Measurements from ENCODE around the gene MCTS1.
"Not testable (repeated sequence)": the region's sequence is repeated elsewhere in the genome, so short reads cannot be mapped to it uniquely, and the experiment has no call there.

The MCTS1 gene

DNA sequence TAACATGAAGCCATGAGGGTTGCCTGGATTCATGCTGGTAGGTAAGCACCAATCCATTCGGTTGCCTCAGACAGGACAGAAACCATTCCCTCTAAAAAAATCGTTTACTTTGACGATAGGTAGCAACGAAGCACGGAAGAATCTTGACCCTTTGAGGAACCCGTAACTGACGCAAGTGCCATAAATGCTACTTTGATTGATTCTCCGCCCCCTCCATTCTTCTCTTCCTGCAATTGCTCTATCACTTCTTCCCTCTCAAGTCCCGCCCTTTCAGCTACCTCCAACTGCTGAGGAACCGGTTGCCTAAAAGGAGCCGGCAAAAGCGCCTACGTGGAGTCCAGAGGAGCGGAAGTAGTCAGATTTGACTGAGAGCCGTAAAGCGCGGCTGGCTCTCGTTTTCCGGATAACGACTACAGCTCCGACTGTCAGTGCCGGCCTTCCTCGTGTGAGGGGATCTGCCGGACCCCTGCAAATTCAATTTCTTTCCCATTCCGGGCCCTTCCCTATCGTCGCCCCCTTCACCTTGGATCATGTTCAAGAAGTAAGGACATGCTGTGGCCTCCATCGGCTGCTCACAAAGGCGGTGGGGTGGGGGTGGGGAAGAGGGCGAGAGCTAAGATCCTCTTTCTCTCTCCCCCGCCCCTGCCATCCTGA, at the start of gene MCTS1:
TSS of gene MCTS1 (plus strand) at position 395 of the 654 bp plus-strand sequence. CDS start at position 531, 136 bp downstream.
- in situ Hi-C loops (cut with MboI; ENCODE audit: low sequenced_read_pairs): no loop called here

DNA sequence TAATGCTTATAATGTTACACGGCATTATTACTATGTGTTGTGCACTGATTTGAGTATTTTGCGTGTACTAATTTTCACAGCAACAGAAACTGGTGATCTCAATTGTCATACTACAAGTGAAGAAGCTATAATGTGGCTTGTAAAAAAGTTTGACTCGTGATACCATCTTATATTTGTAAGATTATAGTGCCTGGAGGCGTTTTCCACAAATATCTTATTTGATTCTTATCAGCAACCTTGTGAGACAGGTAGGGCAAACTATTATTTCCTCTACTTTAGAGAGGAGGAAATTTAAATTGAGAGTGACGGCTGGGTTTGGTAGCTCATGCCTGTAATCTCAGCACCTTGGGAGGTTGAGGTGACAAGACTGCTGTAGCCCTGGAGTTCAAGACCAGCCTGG, 47.6 kb upstream of the MCTS1 start:
- in situ Hi-C loops (cut with MboI; ENCODE audit: low sequenced_read_pairs): no loop called here

- in situ Hi-C loops (cut with MboI; ENCODE audit: low sequenced_read_pairs): no loop called here
These were observed 44.1 kb upstream of the MCTS1 start for GRCh38 chrX:120559804-120560203.

DNA sequence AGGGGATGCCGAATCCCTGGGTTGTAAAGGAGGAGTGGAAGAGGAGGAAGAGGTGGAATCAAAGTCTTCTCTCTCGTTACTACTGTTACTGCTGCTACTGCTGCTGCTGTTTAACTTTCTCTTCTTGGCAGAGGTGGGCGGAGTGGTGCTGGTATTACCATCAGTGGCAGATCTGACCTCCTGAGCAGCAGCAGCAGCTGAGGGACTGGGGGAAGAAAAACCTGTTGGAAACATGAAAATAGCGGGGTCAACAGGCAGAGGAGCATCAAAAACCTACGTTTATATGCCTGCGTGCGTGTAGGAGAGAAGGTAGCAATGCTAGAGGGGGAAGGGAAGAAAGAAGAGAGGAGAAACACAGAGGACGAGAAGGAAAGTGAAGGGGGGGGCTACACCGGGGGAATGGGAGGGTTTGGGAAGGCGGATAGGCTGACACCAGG, 43.5 kb upstream of the MCTS1 start:
- in situ Hi-C loops (cut with MboI; ENCODE audit: low sequenced_read_pairs): no loop called here

- in situ Hi-C loops (cut with MboI; ENCODE audit: low sequenced_read_pairs): no loop called here
These were observed 42.9 kb upstream of the MCTS1 start, which contains the start of gene CUL4B for GRCh38 chrX:120560842-120561633. TSS of gene CUL4B (minus strand) at chrX:120560962. CDS start at chrX:120560638, 324 bp downstream.

DNA sequence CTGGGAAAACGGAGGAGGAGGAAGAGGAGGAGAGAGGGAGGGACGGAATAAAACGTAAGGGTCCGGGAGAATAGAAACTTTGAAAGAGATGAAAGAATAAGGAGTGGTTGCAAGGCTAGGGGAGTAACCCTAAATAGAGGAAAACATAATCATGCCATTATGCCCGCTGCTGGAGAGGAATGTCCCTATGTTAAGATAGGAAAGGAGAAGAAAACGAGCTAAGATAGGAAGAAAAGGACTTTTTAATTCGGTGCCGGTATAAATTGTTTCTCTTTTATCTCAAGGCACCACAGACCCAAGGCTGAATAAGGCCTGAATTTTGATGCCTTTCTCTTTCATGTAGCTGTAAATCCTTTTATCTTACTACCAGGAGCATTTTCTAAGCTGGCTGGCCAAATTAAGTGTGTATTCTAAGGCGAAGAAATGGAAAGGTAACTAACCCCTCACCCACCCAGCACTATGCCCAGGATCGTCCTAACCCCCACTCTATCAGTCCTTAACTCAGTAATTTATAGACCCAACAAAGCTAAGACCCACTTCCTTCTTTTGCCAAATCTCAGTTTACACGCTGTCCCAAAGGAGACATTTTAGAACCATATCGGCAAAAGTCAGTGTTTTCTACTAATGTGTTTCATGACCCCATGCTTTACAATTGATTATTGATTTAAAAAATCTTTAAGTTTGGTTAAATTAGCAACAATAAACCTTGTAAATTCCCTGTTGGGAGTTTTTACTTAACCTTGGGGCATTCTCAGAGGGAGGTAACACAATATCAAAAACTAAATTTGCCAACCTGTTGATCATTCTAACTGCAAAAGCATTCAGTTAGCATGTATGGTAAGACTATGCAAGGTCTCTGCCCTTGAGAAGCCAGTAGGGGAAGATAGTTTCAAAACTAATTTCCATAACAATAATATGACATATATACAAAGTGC, 42.0 kb upstream of the MCTS1 start:
- in situ Hi-C loops (cut with MboI; ENCODE audit: low sequenced_read_pairs): no loop called here

DNA sequence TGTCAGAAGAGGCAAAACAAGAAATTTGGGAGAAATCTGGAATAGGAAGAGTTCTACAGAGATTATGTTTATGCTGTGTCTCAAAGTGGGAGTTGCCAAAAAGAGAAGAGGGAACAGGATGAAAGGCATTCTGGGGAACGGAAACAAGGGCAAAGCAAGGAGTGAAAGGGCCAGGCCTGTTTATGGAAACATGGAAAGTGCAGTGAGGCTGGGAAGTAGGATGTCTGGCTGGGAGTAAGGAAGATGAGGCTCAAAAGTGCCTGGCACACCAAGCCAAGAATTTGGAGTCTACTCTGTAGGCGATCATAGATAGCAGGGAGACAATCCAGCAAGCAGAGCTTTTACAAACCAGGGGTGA, 41.4 kb upstream of the MCTS1 start:
- in situ Hi-C loops (cut with MboI; ENCODE audit: low sequenced_read_pairs): no loop called here

DNA sequence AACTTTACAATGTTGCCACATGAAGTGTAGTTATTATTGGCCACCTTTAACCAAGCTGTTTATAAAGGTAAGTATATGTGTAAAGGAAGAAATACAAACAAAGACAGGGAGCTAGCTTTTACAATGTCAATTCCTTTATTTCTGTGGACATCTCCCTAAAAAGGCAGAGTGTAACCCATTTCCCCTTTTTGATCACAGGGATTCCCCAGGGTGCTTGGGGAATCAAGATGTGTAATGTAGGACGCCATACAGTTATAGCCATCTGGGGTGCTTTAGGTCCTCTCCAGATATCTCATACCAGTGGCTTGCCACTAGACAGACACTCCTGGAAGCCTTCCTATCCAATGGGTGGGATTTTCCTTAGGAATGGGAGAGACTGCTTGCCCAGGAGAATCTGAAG, 39.0 kb upstream of the MCTS1 start:
- in situ Hi-C loops (cut with MboI; ENCODE audit: low sequenced_read_pairs): no loop called here

DNA sequence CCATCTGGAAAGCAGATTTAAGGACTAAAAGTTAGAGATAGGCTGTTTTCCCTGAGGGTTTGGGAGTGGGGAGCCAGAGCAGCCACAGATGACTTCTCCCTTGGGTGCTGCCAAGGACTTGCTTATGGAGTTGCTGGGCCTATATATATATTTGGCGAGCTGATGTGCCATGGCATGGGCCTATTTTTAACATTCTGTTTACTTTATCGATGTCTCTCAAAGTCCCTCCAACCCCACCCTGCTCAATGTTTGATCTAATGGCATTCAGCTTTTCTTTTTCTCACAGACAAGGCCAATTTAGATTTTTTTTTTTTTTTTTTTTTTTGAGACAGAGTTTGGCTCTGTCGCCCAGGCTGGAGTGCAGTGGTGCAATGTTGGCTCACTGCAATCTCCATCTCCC, 37.1 kb upstream of the MCTS1 start:
- in situ Hi-C loops (cut with MboI; ENCODE audit: low sequenced_read_pairs): no loop called here

- in situ Hi-C loops (cut with MboI; ENCODE audit: low sequenced_read_pairs): no loop called here
These were observed 35.9 kb upstream of the MCTS1 start for GRCh38 chrX:120568035-120568434.

DNA sequence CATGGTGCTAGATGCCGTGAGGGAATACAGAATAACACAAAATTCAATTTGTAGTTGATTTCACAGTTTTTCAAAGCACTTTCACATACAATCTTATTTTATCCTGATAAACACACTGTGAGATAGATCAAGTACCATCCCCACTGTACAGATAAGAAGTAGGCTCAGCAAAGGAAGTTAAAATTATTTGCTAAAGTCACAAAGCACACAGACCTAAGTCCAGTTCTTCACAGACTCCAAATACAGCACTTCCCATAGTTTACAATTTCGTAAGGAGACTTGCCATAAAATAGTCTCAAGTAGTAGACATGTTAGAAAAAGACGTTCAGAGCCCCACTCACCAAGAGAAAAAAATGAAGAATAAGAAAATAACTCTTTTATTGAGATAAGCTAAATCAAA, 35.3 kb upstream of the MCTS1 start:
- in situ Hi-C loops (cut with MboI; ENCODE audit: low sequenced_read_pairs): no loop called here

DNA sequence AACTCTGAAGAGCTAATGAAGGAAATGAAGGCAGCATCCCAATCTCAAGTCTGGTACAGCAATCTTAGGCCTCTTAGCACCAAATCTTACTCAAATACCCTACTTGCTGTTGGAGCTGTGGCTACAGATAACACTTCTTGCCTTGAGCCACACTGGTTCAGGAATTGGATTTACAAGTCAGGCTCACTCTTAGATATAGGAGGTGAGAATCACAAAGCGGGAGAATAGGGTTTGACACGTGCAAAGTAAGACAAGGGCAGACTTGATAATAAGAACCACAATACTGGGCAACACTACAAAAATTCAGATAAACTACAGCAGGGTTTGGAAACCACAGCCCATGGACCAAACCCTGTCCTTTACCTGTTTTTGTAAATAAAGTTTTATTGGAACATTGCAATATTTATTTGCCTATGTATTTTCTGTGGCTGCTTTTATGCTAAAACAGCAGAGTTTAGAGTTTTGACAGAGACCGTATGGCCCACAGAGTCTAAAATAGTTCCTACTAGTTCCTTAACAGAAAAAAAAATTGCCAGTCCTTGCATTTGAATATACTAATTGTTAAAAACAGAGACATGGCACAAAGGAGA, 33.8 kb upstream of the MCTS1 start:
- in situ Hi-C loops (cut with MboI; ENCODE audit: low sequenced_read_pairs): no loop called here

- in situ Hi-C loops (cut with MboI; ENCODE audit: low sequenced_read_pairs): not testable (repeated sequence)
These were observed 30.1 kb upstream of the MCTS1 start for GRCh38 chrX:120573806-120574205.

DNA sequence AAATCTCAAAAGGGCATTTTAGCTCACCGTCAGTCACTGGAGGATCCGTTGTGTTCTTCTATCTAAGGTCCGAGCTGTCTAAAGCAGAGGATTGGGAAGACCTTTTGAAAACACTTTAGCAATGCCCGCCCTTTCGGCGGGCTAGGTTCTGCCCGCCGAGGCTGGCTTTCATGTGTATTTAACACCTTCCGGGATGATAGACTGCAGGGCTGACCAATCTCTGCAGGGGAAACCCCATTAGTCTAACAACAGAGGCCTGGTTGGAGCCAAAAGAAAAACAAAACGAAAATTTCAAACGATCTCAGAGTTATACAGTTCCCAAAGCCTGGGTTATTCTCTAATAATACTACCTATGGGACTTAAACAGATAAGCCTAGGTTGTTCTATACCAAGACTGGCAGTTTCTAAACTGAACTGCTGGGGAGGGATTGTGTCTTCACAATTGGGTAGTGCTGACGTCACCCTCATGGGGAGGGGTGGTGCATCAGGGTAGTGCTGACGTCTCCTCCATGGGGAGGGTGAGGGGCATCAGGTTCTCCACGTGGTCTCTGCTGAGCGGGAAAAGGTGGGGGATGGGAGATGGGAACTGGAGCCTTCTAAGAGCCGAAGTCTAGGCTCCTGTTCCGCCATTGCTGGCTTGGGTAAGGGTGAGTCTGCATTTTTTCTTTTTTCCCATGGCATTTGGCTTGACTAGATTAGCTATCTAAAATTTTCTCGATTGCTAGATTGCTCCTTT, 28.4 kb upstream of the MCTS1 start:
- in situ Hi-C loops (cut with MboI; ENCODE audit: low sequenced_read_pairs): no loop called here

- in situ Hi-C loops (cut with MboI; ENCODE audit: low sequenced_read_pairs): no loop called here
These were observed 18.2 kb upstream of the MCTS1 start for GRCh38 chrX:120585702-120586101.

DNA sequence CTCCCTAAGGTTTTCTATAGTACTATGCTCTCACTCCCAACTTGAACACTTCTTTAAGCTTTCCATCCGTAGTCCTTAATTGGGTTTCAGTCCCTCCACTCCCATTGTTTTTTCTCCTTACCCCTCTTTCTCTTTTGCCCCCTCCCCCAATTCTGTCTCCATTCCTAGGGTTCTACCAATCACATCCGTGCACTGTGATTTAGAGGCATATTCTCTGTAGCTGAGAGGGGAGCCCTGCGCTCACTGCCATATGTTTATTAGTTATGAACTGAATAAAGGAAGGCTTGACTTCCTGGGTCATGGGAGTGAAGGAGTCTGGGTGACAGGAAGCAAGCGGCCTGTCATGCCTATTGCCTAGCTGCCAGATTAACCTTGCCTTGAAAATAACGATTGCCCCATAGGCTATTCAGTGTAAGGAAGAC, 471 bp downstream of the MCTS1 start:
- in situ Hi-C loops (cut with MboI; ENCODE audit: low sequenced_read_pairs): no loop called here

DNA sequence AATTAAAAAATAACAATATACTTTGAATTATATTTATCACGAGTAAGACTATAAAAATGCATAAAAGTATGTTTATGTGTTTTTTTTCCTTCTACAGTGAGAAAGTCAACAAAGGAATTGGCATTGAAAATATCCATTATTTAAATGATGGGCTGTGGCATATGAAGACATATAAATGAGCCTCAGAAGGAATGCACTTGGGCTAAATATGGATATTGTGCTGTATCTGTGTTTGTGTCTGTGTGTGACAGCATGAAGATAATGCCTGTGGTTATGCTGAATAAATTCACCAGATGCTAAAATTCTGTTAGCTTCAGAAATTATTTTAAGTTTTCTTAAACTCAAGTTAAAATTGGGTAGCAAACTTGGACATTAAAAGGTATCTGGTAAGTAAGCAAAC, 8.2 kb downstream of the MCTS1 start:
- in situ Hi-C loops (cut with MboI; ENCODE audit: low sequenced_read_pairs): no loop called here

- in situ Hi-C loops (cut with MboI; ENCODE audit: low sequenced_read_pairs): no loop called here
These were observed 10.9 kb downstream of the MCTS1 start for GRCh38 chrX:120614816-120615215.

DNA sequence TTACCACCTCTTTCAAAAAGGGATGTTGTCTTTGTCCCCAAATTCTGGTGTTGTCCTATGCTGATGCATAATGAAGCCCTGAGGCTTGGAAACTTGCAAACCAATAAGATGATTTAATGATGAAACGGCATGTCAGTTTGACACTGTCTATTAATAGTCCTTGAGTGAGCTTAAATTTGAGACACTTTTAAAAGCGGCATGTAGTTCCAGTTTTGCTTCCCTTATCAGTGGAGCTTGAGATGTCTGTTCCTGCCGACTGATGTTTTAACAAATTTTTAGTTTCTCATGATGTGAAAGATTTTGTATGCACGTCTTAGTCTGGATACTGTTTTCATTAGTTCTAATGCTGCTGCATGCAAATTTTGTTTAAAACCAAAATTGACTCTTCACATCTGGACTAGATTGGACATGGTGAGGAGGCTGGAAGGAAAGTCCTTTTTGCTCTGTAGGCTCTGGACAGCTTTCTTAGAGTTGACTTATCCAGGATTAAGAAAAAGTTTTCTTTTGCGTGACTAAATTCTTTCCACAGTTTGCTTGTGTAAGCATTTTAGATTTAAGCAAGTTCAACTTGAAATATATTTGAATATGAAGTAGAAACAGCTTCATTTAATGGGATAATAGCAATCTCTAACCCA, 14.2 kb downstream of the MCTS1 start:
- in situ Hi-C loops (cut with MboI; ENCODE audit: low sequenced_read_pairs): no loop called here

DNA sequence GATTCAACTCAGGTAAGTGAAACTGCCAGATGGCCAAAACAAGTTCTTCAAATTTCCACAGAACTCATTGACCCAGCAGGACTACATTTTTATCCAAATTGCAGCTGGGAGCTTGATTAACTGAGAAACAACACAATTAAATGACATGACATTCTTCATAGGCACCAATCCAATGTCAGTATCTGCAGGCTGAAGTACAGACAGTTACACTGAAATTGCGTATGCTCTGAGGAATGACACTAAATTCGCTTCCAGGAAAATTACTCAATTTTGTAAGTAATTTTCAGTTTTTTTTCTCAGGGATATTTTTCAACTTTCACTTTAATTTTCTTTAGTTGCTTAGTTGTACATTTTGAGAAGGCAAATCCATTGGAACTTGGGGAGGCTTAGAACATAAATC, 21.5 kb downstream of the MCTS1 start:
- in situ Hi-C loops (cut with MboI; ENCODE audit: low sequenced_read_pairs): no loop called here

Measured in hTERT RPE-1 (cell line).